Neural progenitor cell (in vitro differentiated cells): ENCODE results near the gene ANAPC10. TPM values are rescaled to one million over a fixed set of nuclear protein-coding genes. Genes with fewer than 3 reads are reported as not detected.
"Not testable (repeated sequence)": the region's sequence is repeated elsewhere in the genome, so short reads cannot be mapped to it uniquely, and the experiment has no call there.

Experiments
- DNase-seq: peaks from one replicate; pipeline ENCODE4 v3.0.0-alpha.2; 2016; ENCODE audit warnings: low spot score
- H2AFZ ChIP-seq: fragments of 200-600 bp; sonication (generic); replicated peaks from 2 replicates; pipeline ENCODE4 v1.6.1; 2016; ENCODE audit warnings: antibody characterized with exemption
- H3F3A ChIP-seq: fragments of 200-600 bp; sonication (generic); 2 replicates; pipeline ENCODE4 v1.6.1; 2016; ENCODE audit warnings: antibody characterized with exemption, low read depth
- H3K27ac ChIP-seq: fragments of 200-600 bp; sonication (generic); 2 replicates; pipeline ENCODE4 v1.5.1; 2016; ENCODE audit warnings: mild to moderate bottlenecking
- H3K27me3 ChIP-seq: fragments of 200-600 bp; sonication (generic); 2 replicates; pipeline ENCODE4 v1.6.1; 2016; ENCODE audit warnings: mild to moderate bottlenecking, moderate library complexity
- H3K36me3 ChIP-seq: fragments of 200-600 bp; sonication (generic); 2 replicates; pipeline ENCODE4 v1.5.1; 2016
- H3K4me1 ChIP-seq: fragments of 200-600 bp; sonication (generic); 2 replicates; pipeline ENCODE4 v1.6.1; 2016; ENCODE audit warnings: mixed run types
- H3K4me2 ChIP-seq: fragments of 200-600 bp; sonication (generic); 2 replicates; pipeline ENCODE4 v1.6.1; 2016
- H3K4me3 ChIP-seq: fragments of 200-600 bp; sonication (generic); 2 replicates; pipeline ENCODE4 v1.5.1; 2016
- H3K79me2 ChIP-seq: fragments of 200-600 bp; sonication (generic); 2 replicates; pipeline ENCODE4 v1.6.1; 2016; ENCODE audit warnings: low read depth
- H3K9ac ChIP-seq: fragments of 200-600 bp; sonication (generic); 2 replicates; pipeline ENCODE4 v1.6.1; 2016
- H3K9me3 ChIP-seq: fragments of 200-600 bp; sonication (generic); 2 replicates; pipeline ENCODE4 v1.5.1; 2016; ENCODE audit warnings: low read depth
- H4K20me1 ChIP-seq: fragments of 200-600 bp; sonication (generic); 2 replicates; pipeline ENCODE4 v1.6.1; 2016; ENCODE audit warnings: low read depth
- H3K27ac Mint-ChIP-seq: 3 replicates; pipeline ENCODE4 v1.8.0; 2021; ENCODE audit warnings: mixed read lengths
- H3K27me3 Mint-ChIP-seq: 2 replicates; pipeline ENCODE4 v1.8.0; 2022; ENCODE audit warnings: low read depth, mild to moderate bottlenecking, inconsistent platforms, moderate library complexity, mixed read lengths; ENCODE audit not compliant: insufficient read depth
- H3K36me3 Mint-ChIP-seq: 3 replicates; pipeline ENCODE4 v1.8.0; 2021; ENCODE audit warnings: mixed read lengths
- H3K4me1 Mint-ChIP-seq: 3 replicates; pipeline ENCODE4 v1.8.0; 2021; ENCODE audit warnings: mixed read lengths
- H3K4me3 Mint-ChIP-seq: 3 replicates; pipeline ENCODE4 v1.8.0; 2021; ENCODE audit warnings: mild to moderate bottlenecking, moderate library complexity, mixed read lengths
- H3K9me3 Mint-ChIP-seq: 3 replicates; pipeline ENCODE4 v1.8.0; 2020; ENCODE audit warnings: mixed read lengths
- EZH2 ChIP-seq: fragments of 200-600 bp; sonication (generic); IDR thresholded peaks from 2 replicates; pipeline ENCODE4 v1.6.1; 2017; ENCODE audit warnings: antibody characterized with exemption, mild to moderate bottlenecking, moderate library complexity
- EZH2phosphoT487 ChIP-seq: fragments of 200-600 bp; sonication (generic); IDR thresholded peaks from 2 replicates; pipeline ENCODE4 v1.6.1; 2017; ENCODE audit warnings: antibody characterized with exemption
- total RNA-seq: library from RNA; depleted of rRNA; stranded (reverse); fragments of >200 nt; gene quantifications from 2 replicates; pipeline ENCODE4 v1.2.3, GENCODE V29; 2015; ENCODE audit warnings: low replicate concordance
- TF ChIP-seq, protein P1 (sequence below): fragments of 200-600 bp; sonication (generic); IDR thresholded peaks from 2 replicates; pipeline ENCODE4 v1.5.1; 2017; ENCODE audit warnings: antibody characterized with exemption, mild to moderate bottlenecking

The ANAPC10 gene
- total RNA-seq, 1 donor from 2014 or later, result 48.4 TPM

DNA sequence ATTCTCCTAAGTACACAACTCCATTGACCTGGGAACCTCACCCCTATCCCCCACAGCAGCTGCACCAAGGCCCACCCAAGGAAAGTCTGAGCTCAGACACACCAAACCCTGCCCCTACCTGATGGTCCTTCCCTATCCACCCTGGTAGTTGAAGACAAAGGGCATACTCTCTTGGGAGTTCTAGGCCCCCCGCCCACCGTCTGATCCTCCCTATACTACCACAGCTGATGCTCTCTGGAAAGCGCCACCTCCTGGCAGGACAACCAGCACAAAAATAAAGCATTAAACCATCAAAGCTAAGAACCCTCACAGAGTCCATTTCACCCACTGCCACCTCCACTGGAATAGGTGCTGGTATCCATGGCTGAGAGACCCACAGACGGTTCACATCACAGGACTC lies 83.6 kb downstream of the ANAPC10 start:
- TF ChIP-seq EZH2phosphoT487, result no peak
- TF ChIP-seq, protein P1, sequence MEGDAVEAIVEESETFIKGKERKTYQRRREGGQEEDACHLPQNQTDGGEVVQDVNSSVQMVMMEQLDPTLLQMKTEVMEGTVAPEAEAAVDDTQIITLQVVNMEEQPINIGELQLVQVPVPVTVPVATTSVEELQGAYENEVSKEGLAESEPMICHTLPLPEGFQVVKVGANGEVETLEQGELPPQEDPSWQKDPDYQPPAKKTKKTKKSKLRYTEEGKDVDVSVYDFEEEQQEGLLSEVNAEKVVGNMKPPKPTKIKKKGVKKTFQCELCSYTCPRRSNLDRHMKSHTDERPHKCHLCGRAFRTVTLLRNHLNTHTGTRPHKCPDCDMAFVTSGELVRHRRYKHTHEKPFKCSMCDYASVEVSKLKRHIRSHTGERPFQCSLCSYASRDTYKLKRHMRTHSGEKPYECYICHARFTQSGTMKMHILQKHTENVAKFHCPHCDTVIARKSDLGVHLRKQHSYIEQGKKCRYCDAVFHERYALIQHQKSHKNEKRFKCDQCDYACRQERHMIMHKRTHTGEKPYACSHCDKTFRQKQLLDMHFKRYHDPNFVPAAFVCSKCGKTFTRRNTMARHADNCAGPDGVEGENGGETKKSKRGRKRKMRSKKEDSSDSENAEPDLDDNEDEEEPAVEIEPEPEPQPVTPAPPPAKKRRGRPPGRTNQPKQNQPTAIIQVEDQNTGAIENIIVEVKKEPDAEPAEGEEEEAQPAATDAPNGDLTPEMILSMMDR, result peak; percentile 27
- Histone ChIP-seq H3K27me3 (no peaks in the 10 kb centered on the region), H3K9me3 (no peaks in the 10 kb centered on the region), H3K27ac (no peak overlapping the region), H3K4me2 (no peak overlapping the region), H4K20me1 (no peaks in the 10 kb centered on the region), H3K36me3 (no peaks in the 10 kb centered on the region), H3K79me2 (peaks cover 26% of the 10 kb centered on the region), H3K9ac (no peak overlapping the region), H2AFZ (no peak overlapping the region), H3K4me1 (no peaks in the 10 kb centered on the region), H3F3A (no peaks in the 10 kb centered on the region), H3K4me3 (no peak overlapping the region)
- H3K27me3 Mint-ChIP-seq, result no peaks in the 10 kb centered on the region
- peak; percentile 3 for DNase-seq
- H3K4me1 Mint-ChIP-seq, result no peaks in the 10 kb centered on the region
- H3K9me3 Mint-ChIP-seq, result peaks cover 50% of the 10 kb centered on the region
- H3K27ac Mint-ChIP-seq, result no peak overlapping the region
- H3K36me3 Mint-ChIP-seq, result peaks cover 31% of the 10 kb centered on the region
- H3K4me3 Mint-ChIP-seq, result no peak overlapping the region

DNA sequence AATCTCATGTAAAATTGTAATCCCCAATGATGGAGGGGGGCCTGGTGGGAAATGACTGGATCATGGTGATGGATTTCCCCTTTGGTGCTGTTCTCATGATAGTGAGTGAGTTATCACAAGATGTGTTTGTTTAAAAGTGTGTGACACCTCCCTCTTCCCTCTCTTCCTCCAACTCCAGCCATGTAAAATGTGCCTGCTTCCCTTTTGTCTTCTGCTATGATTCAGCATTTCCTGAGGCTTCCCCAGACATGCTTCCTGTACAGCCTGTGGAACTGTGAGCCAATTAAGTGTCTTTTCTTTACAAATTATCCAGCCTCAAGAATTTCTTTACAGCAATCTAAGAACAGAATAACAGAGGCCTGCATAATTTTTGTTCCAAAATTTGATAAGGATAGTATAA lies 85.2 kb downstream of the ANAPC10 start:
- H3F3A ChIP-seq, result no peaks in the 10 kb centered on the region
- no peak overlapping the region for H3K4me2 ChIP-seq
- TF ChIP-seq EZH2phosphoT487, result no peak
- no peak for TF ChIP-seq EZH2
- TF ChIP-seq, protein P1, result no peak
- H3K4me3 ChIP-seq, result no peak overlapping the region
- H3K79me2 ChIP-seq, result peaks cover 23% of the 10 kb centered on the region
- Mint-ChIP-seq H3K4me3 (no peak overlapping the region), H3K27ac (no peak overlapping the region), H3K4me1 (no peaks in the 10 kb centered on the region), H3K9me3 (peaks cover 52% of the 10 kb centered on the region), H3K27me3 (no peaks in the 10 kb centered on the region), H3K36me3 (peaks cover 30% of the 10 kb centered on the region)
- no peaks in the 10 kb centered on the region for H4K20me1 ChIP-seq
- no peaks in the 10 kb centered on the region for H3K36me3 ChIP-seq
- DNase-seq, result no peak
- H3K27me3 ChIP-seq, result no peaks in the 10 kb centered on the region
- no peak overlapping the region for H3K9ac ChIP-seq
- H2AFZ ChIP-seq, result no peak overlapping the region
- no peaks in the 10 kb centered on the region for H3K9me3 ChIP-seq
- H3K4me1 ChIP-seq, result no peaks in the 10 kb centered on the region
- H3K27ac ChIP-seq, result no peak overlapping the region

DNA sequence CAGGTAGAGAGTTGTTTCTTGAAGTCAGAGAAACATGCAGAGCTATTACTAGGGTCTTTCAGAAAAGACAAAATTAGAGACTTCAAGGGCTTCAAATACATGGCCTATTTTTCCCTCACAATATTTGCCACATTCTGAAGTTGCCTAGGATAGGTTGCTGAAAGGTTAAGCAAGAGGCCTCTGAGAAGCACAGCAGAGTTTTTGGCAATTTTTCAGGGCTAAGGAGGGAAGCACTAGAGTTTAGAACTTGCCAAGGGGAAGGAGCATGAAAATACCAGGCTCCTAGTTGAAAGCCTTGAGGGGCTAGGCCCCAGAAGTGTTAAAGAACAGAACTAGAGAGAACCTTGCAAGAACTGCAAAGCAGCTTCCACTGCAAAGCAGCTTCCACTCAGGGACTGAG lies 86.4 kb downstream of the ANAPC10 start:
- Histone ChIP-seq H4K20me1 (no peaks in the 10 kb centered on the region), H3K36me3 (no peaks in the 10 kb centered on the region), H3K4me3 (no peak overlapping the region), H3K79me2 (peaks cover 23% of the 10 kb centered on the region), H3F3A (no peaks in the 10 kb centered on the region), H3K4me1 (no peaks in the 10 kb centered on the region), H3K4me2 (no peak overlapping the region), H3K27me3 (no peaks in the 10 kb centered on the region), H3K9ac (no peak overlapping the region), H3K27ac (no peak overlapping the region), H3K9me3 (no peaks in the 10 kb centered on the region), H2AFZ (no peak overlapping the region)
- no peaks in the 10 kb centered on the region for H3K27me3 Mint-ChIP-seq
- peaks cover 35% of the 10 kb centered on the region for H3K36me3 Mint-ChIP-seq
- no peak for DNase-seq
- H3K4me1 Mint-ChIP-seq, result no peaks in the 10 kb centered on the region
- TF ChIP-seq, protein P1, result no peak
- TF ChIP-seq EZH2phosphoT487, result no peak
- TF ChIP-seq EZH2, result no peak
- H3K9me3 Mint-ChIP-seq, result peaks cover 45% of the 10 kb centered on the region
- no peak overlapping the region for H3K27ac Mint-ChIP-seq
- no peak overlapping the region for H3K4me3 Mint-ChIP-seq

DNA sequence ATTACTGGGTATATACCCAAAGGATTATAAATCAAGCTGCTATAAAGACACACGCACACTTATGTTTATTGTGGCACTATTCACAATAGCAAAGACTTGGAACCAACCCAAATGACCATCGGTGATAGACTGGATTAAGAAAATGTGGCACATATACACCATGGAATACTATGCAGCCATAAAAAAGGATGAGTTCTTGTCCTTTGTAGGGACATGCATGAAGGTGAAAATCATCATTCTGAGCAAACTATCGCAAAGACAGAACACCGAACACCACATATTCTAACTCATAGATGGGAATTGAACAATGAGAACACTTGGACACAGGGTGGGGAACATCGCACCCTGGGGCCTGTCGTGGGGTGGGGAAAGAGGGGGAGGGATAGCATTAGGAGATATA lies 87.7 kb downstream of the ANAPC10 start:
- not testable (repeated sequence) for H3F3A ChIP-seq, H3K27me3 Mint-ChIP-seq, H3K36me3 ChIP-seq, H3K27me3 ChIP-seq, H3K4me2 ChIP-seq, H3K27ac ChIP-seq, H2AFZ ChIP-seq, H3K4me3 ChIP-seq, H3K9ac ChIP-seq, H4K20me1 ChIP-seq, DNase-seq, H3K4me3 Mint-ChIP-seq, H3K4me1 ChIP-seq, H3K4me1 Mint-ChIP-seq, H3K27ac Mint-ChIP-seq, H3K9me3 ChIP-seq
- peaks cover 34% of the 10 kb centered on the region for H3K9me3 Mint-ChIP-seq
- peaks cover 31% of the 10 kb centered on the region for H3K36me3 Mint-ChIP-seq
- H3K79me2 ChIP-seq, result peaks cover 23% of the 10 kb centered on the region
